AG09309 (cell line): ENCODE results near the gene CAPN7.

Experiments used
- DNase-seq: peaks from one replicate; pipeline ENCODE4 v3.0.0-alpha.2; 2010; ENCODE audit warnings: low read depth
- H3K4me3 ChIP-seq: 2 replicates; pipeline ENCODE4 v1.5.1; 2011; ENCODE audit warnings: mild to moderate bottlenecking, low read depth, low read length, moderate library complexity; ENCODE audit not compliant: control insufficient read depth
- TF ChIP-seq, protein P1 (sequence below): IDR thresholded peaks from 2 replicates; pipeline ENCODE4 v1.5.1; 2011; ENCODE audit warnings: mild to moderate bottlenecking, low read depth, low read length, inconsistent platforms; ENCODE audit not compliant: insufficient read depth, control insufficient read depth; ENCODE audit errors: missing control alignments

The CAPN7 gene

DNA sequence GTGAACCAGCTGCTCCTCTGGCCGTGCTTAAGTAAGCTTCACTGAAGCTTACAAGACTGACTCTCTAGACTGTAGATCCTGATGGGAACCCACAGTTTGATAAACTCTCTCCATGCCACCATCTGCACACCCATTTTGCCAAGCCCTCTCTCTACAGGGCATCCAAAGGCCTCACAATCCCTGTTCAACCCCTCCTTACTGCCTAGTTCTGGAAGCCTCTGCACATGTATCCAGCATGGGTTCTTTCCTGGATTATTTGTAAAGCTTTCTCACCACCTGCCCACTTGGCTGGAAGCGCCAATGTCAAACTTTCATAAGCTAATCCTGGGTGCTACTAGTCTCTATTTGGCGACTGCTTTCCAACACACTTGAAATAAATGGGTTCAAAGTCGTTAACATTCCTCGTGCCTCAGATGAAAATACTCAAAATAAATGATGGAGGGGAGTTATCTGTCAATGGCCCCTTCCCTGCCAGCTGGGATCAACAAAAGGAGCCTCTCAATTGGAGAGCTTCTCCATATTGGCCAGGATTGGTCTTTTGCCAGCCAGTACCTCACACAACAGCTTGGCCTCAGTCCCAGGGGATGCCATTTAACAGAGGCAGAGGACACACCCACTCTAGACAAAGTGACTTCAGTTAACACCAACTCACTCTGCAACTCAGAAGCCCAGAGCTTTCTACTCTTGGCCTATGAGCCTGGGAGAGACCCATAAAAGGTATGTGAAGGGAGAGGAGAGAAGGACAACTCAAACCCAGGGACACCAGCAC lies 78.3 kb downstream of the CAPN7 start:
- no peak overlapping the region for H3K4me3 ChIP-seq
- DNase-seq = no peak
- TF ChIP-seq, protein P1, sequence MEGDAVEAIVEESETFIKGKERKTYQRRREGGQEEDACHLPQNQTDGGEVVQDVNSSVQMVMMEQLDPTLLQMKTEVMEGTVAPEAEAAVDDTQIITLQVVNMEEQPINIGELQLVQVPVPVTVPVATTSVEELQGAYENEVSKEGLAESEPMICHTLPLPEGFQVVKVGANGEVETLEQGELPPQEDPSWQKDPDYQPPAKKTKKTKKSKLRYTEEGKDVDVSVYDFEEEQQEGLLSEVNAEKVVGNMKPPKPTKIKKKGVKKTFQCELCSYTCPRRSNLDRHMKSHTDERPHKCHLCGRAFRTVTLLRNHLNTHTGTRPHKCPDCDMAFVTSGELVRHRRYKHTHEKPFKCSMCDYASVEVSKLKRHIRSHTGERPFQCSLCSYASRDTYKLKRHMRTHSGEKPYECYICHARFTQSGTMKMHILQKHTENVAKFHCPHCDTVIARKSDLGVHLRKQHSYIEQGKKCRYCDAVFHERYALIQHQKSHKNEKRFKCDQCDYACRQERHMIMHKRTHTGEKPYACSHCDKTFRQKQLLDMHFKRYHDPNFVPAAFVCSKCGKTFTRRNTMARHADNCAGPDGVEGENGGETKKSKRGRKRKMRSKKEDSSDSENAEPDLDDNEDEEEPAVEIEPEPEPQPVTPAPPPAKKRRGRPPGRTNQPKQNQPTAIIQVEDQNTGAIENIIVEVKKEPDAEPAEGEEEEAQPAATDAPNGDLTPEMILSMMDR = no peak

DNA sequence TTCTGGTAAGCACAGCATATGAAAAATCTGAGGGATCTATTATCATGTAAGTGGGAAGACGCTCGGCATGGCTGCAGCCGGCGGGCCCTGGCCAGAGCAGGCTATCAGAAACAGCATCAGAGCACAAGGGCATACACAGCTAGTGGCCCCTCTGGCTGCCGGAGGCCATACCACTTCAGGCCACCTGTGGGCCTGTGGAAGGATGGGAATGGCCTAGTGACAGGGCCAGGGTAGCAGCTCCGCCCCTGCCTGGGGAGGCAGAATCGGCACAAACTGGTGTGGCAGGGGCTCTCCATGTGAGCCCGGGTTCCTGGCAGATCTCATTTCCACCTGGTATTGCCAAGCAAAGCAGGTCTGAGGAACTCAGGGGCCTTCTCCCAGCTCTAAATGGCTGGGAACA lies 80.0 kb downstream of the CAPN7 start:
- TF ChIP-seq, protein P1 = no peak
- H3K4me3 ChIP-seq = no peak overlapping the region
- no peak for DNase-seq

DNA sequence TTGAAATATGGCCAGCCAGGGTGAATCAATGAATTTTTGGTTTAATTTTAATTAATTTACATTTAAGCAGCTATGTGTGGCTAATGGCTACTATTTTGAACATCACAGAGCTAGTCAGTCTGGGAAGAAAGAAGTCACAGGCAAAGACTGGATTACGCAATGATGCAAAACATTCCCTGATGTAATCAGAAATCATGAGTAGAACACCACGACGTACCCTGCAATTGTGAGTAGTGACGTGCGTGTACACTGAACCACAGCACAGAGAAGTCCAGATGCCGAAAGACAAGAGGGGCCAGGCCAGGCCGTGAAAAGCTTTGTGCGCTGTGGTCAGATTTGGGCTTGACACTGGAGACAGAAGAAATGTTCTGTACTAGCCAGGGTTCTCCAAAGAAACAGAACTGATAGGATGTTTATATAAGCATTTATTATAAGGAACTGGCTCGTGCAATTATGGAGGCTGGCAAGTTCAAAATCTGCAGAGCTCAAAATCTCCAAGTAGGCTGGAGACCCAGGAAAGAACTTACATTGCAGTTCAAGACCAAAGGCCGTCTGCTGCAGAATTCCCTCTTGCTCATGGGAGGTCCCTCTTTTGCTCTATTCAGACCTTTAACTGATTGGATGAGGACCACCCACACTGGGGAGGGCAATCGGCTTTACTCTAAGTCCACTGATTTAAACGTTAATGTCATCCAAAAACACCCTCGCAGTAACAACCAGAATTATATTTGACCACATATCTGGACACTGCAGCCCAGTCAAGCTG lies 81.7 kb downstream of the CAPN7 start:
- TF ChIP-seq, protein P1 = no peak

DNA sequence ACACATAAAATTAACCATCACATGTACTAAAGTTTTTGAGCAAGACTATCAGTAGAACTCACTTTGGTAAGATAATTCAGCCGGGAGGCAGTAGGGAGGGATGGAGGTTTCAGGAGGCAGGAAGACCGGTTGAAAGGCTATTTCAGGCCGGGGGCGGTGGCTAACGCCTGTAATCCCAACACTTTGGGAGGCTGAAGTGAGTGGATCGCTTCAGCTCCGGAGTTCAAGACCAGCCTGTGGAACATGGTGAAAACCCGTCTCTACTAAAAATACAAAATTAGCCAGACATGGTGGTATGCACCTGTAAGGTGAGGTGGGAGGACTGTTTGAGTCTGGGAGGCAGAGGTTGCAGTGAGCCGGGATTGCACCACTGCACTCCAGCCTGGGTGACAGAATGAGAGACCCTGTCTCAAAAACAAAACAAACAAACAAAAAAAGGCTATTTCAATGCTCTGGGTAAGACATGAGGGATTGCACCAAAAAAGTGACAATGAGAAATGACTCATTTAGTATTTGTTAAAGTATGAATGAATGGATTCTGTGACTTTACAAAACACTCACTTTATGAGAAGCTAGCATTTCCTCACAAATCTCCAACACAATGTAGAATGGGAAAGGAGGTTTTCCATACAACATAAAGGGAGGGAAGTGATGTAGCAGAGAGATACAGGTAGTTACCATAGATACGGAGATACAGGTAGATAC lies 82.4 kb downstream of the CAPN7 start:
- no peak overlapping the region for H3K4me3 ChIP-seq
- no peak for DNase-seq
- TF ChIP-seq, protein P1 = no peak

More for the DNA sequence above, 81.7 kb downstream of the CAPN7 start:
- peak; percentile 79 for DNase-seq
- H3K4me3 ChIP-seq = no peak overlapping the region

DNA sequence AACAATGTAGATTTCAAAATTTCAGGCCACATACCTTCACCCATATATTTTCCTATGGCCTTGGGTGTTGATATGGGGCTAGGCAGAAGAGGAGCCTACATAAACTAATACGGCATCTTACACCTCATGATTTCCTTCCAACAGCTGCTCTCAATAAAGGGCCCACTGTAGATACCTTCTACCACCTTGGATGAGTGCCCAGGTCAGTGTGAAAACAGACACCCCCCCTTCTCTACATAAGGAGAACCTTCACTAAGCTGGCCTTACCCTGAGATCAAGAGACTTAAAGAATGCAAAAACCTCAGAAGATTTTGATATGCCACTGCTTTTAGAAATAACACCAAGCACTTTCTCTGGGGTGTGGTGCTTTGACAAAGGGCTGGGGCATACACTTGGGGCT lies 83.6 kb downstream of the CAPN7 start:
- TF ChIP-seq, protein P1 = no peak
- no peak overlapping the region for H3K4me3 ChIP-seq
- DNase-seq = no peak

DNA sequence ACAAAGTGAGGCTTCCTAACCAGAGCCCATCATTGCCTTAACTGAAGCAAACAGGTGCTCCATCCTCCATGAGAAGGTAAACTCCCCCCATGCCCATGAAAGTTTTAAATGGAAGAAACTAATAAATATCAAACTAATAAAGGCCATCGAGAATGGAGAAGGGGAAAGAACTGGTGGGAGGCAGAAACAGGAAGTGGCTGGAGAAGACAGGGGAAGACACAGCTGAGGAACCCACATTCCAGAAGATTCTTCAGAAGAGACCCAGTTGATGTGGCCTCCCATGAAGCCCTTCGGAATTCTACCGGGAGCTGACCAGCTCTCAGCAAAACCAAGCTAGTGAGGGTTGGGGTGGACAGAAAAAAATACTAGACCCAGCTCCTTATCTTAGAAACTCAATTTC lies 84.7 kb downstream of the CAPN7 start:
- H3K4me3 ChIP-seq = no peak overlapping the region
- no peak for DNase-seq
- TF ChIP-seq, protein P1 = no peak
